Type B pancreatic cell (in vitro differentiated cells): Measurements from ENCODE around the gene OGFR. TPM values are rescaled to one million over a fixed set of nuclear protein-coding genes. Genes with fewer than 3 reads are reported as not detected.
A peak's percentile ranks its signal among the peaks of the same experiment; 100 is the strongest.

Experiments
- DNase-seq: peaks from one replicate; pipeline ENCODE4 v3.0.0; 2021; ENCODE audit warnings: mixed read lengths; ENCODE audit not compliant: unreplicated experiment; ENCODE audit errors: extremely low spot score
- H3K27ac Mint-ChIP-seq: 2 replicates; pipeline ENCODE4 v1.8.0; 2021; ENCODE audit warnings: mild to moderate bottlenecking, mixed read lengths
- H3K27me3 Mint-ChIP-seq: 2 replicates; pipeline ENCODE4 v1.8.0; 2021; ENCODE audit warnings: mixed read lengths
- H3K36me3 Mint-ChIP-seq: 2 replicates; pipeline ENCODE4 v1.8.0; 2021; ENCODE audit warnings: mixed read lengths
- H3K4me1 Mint-ChIP-seq: one replicate; pipeline ENCODE4 v1.8.0; 2021; ENCODE audit warnings: mixed read lengths; ENCODE audit not compliant: unreplicated experiment
- H3K4me3 Mint-ChIP-seq: 2 replicates; pipeline ENCODE4 v1.8.0; 2021; ENCODE audit warnings: mild to moderate bottlenecking, mixed read lengths
- H3K9me3 Mint-ChIP-seq: 2 replicates; pipeline ENCODE4 v1.8.0; 2021; ENCODE audit warnings: mixed read lengths
- total RNA-seq: library from RNA; stranded (reverse); gene quantifications from 2 replicates; pipeline ENCODE4 v1.2.1, GENCODE V29; 2021; ENCODE audit warnings: low replicate concordance
- TF ChIP-seq, protein P1 (sequence below): fragments of 200-600 bp; sonication (generic); conservative IDR thresholded peaks from 2 replicates; pipeline ENCODE4 v1.5.0; 2021; ENCODE audit warnings: antibody characterized with exemption, mild to moderate bottlenecking

OGFR gene
- total RNA-seq, 1 donor from 2014 or later: 42.8 TPM

GRCh38 chr20:62834967-62835730 lies 30.5 kb downstream of the OGFR start:
- no peak overlapping the region for H3K4me3 Mint-ChIP-seq
- H3K27ac Mint-ChIP-seq: no peak overlapping the region
- no peaks in the 10 kb centered on the region for H3K9me3 Mint-ChIP-seq
- no peaks in the 10 kb centered on the region for H3K36me3 Mint-ChIP-seq
- TF ChIP-seq, protein P1, sequence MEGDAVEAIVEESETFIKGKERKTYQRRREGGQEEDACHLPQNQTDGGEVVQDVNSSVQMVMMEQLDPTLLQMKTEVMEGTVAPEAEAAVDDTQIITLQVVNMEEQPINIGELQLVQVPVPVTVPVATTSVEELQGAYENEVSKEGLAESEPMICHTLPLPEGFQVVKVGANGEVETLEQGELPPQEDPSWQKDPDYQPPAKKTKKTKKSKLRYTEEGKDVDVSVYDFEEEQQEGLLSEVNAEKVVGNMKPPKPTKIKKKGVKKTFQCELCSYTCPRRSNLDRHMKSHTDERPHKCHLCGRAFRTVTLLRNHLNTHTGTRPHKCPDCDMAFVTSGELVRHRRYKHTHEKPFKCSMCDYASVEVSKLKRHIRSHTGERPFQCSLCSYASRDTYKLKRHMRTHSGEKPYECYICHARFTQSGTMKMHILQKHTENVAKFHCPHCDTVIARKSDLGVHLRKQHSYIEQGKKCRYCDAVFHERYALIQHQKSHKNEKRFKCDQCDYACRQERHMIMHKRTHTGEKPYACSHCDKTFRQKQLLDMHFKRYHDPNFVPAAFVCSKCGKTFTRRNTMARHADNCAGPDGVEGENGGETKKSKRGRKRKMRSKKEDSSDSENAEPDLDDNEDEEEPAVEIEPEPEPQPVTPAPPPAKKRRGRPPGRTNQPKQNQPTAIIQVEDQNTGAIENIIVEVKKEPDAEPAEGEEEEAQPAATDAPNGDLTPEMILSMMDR: no peak
- H3K4me1 Mint-ChIP-seq: peaks cover 23% of the 10 kb centered on the region
- H3K27me3 Mint-ChIP-seq: no peaks in the 10 kb centered on the region
- DNase-seq: no peak

- DNase-seq: peak; percentile 69
- Mint-ChIP-seq H3K9me3 (no peaks in the 10 kb centered on the region), H3K4me3 (no peak overlapping the region), H3K27ac (no peak overlapping the region), H3K4me1 (peaks cover 26% of the 10 kb centered on the region), H3K27me3 (no peaks in the 10 kb centered on the region), H3K36me3 (peaks cover 3% of the 10 kb centered on the region)
- TF ChIP-seq, protein P1: no peak
Observed at GRCh38 chr20:62835931-62836861, 31.6 kb downstream of the OGFR start.

- Mint-ChIP-seq H3K27me3 (no peaks in the 10 kb centered on the region), H3K27ac (no peak overlapping the region), H3K4me1 (peaks cover 25% of the 10 kb centered on the region), H3K36me3 (peaks cover 4% of the 10 kb centered on the region), H3K9me3 (no peaks in the 10 kb centered on the region), H3K4me3 (no peak overlapping the region)
- no peak for DNase-seq
- TF ChIP-seq, protein P1: no peak
Observed at GRCh38 chr20:62836967-62837490, 32.4 kb downstream of the OGFR start.

- H3K27me3 Mint-ChIP-seq: no peaks in the 10 kb centered on the region
- no peaks in the 10 kb centered on the region for H3K9me3 Mint-ChIP-seq
- DNase-seq: no peak
- H3K27ac Mint-ChIP-seq: no peak overlapping the region
- peaks cover 20% of the 10 kb centered on the region for H3K4me1 Mint-ChIP-seq
- peaks cover 4% of the 10 kb centered on the region for H3K36me3 Mint-ChIP-seq
- H3K4me3 Mint-ChIP-seq: no peak overlapping the region
- TF ChIP-seq, protein P1: no peak
Observed at GRCh38 chr20:62837790-62838127, 33.1 kb downstream of the OGFR start.

GRCh38 chr20:62838128-62838891 lies 33.7 kb downstream of the OGFR start:
- Mint-ChIP-seq H3K4me3 (no peak overlapping the region), H3K9me3 (no peaks in the 10 kb centered on the region), H3K36me3 (peaks cover 4% of the 10 kb centered on the region), H3K27me3 (no peaks in the 10 kb centered on the region), H3K27ac (no peak overlapping the region), H3K4me1 (peaks cover 17% of the 10 kb centered on the region)
- no peak for DNase-seq
- TF ChIP-seq, protein P1: no peak
